Cardiac fibroblast (primary cell): Measurements from ENCODE around the gene FOSL1.

ENCODE experiments used
- DNase-seq, 2 donors: peaks; one replicate each; pipeline versions ENCODE4 v3.0.0 to v3.0.0-alpha.2; 2010; ENCODE audit warnings: low read depth in 2 of 2
- H3K4me3 ChIP-seq, 2 donors: replicated peaks in 1 of 2; 1 replicate in 1 of 2; 2 replicates in 1 of 2; pipeline ENCODE4 v1.5.1; 2011; ENCODE audit warnings: low read depth in 2 of 2, low read length in 2 of 2, mild to moderate bottlenecking in 2 of 2, moderate library complexity in 1 of 2
- TF ChIP-seq, protein P1 (sequence below): IDR thresholded peaks from one replicate; pipeline ENCODE4 v1.5.1; 2011; ENCODE audit warnings: low read depth, mild to moderate bottlenecking, low read length, inconsistent platforms

The FOSL1 gene

DNA sequence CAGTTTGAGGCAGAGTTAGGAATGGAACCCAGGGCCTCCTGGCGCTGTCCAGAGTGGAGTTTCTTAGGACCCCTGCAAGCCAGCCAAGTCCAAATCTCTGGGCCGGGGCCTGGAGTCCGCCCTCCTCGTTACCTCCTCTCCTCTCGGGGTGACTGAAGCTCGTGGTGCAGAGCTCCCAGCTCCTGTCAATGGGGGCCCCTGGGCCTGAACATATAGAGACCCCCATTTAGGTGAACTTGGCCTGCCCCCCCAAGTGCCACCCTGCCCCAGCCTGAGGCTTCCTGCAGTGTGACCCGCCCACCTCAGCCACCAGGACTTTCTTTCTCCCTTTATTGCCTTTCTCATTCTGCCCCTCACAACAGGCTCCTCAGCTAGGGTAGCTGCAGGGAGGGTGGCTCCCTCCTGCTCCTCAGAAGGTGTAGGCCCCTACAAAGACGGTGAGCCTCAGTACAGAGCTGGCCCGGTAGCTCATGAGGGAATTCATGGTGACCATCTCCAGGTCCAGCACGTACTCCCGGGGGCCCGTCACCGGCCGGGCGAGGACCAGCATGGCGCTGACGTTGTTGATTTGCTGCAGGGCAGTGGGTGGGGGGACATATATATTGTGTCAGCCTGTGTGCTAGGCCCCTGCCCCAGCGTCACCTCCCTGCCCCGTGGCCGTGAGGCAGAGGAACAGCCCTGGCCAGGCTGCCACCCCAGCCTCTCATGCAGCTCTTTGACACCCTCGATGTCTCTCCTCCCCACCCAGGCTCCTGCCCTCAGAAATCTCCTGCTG lies 33.5 kb downstream of the FOSL1 start:
- no peak for DNase-seq
- no peak overlapping the region for H3K4me3 ChIP-seq

DNA sequence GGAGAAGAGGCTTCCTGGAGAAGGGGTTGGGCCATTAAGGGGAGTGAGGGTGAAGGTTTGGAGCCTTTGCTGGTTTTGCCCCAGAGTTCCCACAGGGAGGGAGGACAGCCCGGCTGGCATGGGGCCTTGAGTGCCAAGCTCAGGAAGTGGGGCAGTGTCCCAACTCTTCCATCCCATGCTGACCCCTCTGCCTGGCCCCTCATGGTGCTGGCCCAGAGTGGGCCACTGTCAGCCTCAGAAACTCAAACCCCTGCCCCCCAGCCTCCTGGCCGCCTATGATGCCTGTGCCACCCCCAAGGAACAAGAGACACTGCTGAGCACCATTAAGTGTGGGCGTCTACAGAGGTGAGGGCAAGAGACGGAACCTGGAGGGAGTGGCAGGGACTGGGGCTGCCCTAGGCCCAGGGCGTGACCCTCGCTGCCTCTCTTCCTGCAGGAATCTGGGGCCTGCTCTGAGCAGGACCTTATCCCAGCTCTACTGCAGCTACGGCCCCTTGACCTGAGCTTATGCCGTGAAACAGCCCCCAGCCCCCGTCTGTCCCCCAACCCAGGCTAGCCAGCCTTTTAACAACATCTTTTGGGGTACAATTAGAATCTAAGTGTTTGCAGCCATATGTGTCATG lies 34.5 kb downstream of the FOSL1 start:
- H3K4me3 ChIP-seq: no peak overlapping the region
- DNase-seq: no peak

More for the DNA sequence above, 33.5 kb downstream of the FOSL1 start:
- TF ChIP-seq, protein P1, sequence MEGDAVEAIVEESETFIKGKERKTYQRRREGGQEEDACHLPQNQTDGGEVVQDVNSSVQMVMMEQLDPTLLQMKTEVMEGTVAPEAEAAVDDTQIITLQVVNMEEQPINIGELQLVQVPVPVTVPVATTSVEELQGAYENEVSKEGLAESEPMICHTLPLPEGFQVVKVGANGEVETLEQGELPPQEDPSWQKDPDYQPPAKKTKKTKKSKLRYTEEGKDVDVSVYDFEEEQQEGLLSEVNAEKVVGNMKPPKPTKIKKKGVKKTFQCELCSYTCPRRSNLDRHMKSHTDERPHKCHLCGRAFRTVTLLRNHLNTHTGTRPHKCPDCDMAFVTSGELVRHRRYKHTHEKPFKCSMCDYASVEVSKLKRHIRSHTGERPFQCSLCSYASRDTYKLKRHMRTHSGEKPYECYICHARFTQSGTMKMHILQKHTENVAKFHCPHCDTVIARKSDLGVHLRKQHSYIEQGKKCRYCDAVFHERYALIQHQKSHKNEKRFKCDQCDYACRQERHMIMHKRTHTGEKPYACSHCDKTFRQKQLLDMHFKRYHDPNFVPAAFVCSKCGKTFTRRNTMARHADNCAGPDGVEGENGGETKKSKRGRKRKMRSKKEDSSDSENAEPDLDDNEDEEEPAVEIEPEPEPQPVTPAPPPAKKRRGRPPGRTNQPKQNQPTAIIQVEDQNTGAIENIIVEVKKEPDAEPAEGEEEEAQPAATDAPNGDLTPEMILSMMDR: no peak

DNA sequence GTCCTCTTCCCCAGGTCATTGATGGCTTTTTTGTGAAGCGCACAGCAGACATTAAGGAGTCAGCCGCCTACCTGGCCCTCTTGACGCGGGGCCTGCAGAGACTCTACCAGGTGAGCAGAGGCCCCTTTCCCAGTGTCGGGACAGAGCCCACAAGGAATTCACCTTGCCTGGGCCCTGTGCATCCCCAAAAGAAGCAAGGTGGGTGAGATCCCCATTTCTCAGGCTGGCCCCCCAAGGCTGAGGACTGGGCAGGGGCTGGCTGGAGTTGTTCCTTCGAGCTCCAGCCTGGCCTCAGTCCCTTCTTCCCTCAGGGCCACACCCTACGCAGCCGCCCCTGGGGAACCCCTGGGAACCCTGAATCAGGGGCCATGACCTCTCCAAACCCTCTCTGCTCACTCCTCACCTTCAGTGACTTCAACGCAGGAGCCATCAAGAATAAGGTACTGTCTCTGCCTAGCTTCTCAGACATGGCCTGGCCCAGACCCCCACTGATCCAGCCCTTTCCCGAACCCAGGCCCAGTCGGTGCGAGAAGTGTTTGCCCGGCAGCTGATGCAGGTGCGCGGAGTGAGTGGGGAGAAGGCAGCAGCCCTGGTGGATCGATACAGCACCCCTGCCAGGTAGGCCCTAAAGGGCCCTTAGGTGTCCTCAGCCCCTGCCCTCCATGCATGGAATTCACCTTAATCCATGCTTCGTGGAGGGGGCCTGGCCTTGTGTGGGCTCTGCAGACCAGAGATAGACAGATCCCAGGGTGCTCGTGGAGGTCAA lies 35.3 kb downstream of the FOSL1 start:
- TF ChIP-seq, protein P1: no peak
- no peak for DNase-seq
- H3K4me3 ChIP-seq: no peak overlapping the region

More for the DNA sequence above, 34.5 kb downstream of the FOSL1 start:
- TF ChIP-seq, protein P1: no peak

DNA sequence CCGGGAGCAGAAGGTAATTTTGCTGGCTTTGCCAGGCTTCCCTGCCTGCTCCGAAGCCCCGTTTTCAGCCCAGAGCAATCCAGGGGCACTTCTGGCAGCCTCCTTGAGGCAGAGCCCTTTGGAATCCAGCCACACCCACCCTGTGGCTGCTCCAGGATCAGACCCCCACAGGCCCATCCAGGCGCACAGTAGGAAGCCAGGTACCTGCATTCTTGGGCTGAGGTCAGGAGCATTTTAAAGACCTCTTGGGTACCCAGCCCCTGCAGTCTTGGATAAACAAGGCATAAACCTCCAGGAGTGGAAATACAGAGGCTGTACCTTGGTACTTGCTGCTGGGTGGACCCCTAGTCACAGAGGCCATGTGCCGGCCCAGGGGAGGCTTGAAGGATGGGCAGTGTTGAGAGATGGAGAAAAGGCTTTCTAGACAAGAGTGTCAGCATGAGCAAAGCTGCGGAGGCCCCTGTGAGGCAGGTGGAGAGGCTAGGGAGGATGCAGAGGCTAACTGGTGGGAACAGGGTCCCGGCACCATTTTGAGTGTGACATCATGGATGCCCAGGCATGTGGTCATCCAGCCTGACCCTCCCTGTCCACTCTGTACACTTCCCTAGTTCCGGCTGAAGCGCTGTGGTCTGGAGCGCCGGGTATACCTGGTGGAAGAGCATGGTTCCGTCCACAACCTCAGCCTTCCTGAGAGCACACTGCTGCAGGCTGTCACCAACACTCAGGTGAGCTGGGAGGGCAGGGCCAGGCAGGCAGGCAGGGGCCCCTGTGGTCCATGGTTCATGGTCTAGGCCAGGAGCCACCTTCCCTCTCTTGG lies 36.1 kb downstream of the FOSL1 start:
- DNase-seq: no peak
- TF ChIP-seq, protein P1: no peak
- H3K4me3 ChIP-seq: no peak overlapping the region

DNA sequence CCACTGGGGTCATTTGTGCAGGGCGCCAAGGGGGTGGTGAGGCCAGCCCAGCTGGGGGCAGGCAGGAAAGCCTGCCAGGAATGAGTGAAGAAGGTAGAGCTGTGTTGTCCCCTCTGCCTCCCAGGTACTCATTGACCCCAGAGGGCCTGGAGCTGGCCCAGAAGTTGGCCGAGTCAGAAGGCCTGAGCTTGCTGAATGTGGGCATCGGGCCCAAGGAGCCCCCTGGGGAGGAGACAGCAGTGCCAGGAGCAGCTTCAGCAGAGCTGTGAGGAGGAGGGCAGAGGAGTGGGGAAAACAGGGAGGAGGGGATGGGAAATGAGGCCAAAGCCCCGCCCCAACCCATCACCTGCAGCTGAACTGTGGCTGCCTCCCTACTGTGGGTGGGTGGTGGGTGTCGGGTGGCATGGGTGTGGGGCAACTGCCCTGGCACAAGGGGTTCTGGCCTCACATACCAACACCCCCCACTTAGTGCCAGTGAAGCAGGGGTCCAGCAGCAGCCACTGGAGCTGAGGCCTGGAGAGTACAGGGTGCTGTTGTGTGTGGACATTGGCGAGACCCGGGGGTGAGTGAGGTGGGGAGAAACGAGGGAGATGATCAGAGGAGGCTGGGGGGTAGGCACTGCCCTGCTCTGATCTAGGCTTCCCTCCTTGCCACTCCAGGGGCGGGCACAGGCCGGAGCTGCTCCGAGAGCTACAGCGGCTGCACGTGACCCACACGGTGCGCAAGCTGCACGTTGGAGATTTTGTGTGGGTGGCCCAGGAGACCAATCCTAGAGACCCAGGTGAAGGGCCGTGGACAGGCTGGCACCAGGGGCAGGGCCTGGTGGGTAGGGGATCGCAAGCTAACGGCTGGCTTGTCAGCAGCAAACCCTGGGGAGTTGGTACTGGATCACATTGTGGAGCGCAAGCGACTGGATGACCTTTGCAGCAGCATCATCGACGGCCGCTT lies 37.0 kb downstream of the FOSL1 start:
- TF ChIP-seq, protein P1: no peak
- no peak overlapping the region for H3K4me3 ChIP-seq

More for the DNA sequence above, 37.0 kb downstream of the FOSL1 start:
- no peak for DNase-seq
